ENCODE measurements around the gene COQ8B.
"Not testable (repeated sequence)": the region's sequence is repeated elsewhere in the genome, so short reads cannot be mapped to it uniquely, and the experiment has no call there.

COQ8B gene

GRCh38 chr19:40668991-40669614 lies 47.6 kb downstream of the COQ8B start:
- H3K4me3 Mint-ChIP-seq = no peak overlapping the region
- no peak for DNase-seq (ENCODE audit: low spot score)
- no peak overlapping the region for H3K27ac Mint-ChIP-seq
- H3K9me3 Mint-ChIP-seq = no peaks in the 10 kb centered on the region
- peaks cover 2% of the 10 kb centered on the region for H3K4me1 Mint-ChIP-seq (ENCODE audit: low read depth)
- no peaks in the 10 kb centered on the region for H3K27me3 Mint-ChIP-seq (ENCODE audit: low read depth)
- peaks cover 19% of the 10 kb centered on the region for H3K36me3 Mint-ChIP-seq (ENCODE audit: low read depth)

GRCh38 chr19:40667602-40668001 lies 49.1 kb downstream of the COQ8B start:
- H3K9me3 Mint-ChIP-seq = no peaks in the 10 kb centered on the region
- peaks cover 19% of the 10 kb centered on the region for H3K36me3 Mint-ChIP-seq (ENCODE audit: low read depth)
- H3K27ac Mint-ChIP-seq = no peak overlapping the region
- peaks cover 6% of the 10 kb centered on the region for H3K4me1 Mint-ChIP-seq (ENCODE audit: low read depth)
- H3K27me3 Mint-ChIP-seq (ENCODE audit: low read depth) = no peaks in the 10 kb centered on the region
- H3K4me3 Mint-ChIP-seq = no peak overlapping the region
- no peak for DNase-seq (ENCODE audit: low spot score)

GRCh38 chr19:40666803-40667438 lies 49.8 kb downstream of the COQ8B start:
- H3K27me3 Mint-ChIP-seq (ENCODE audit: low read depth) = no peaks in the 10 kb centered on the region
- peaks cover 19% of the 10 kb centered on the region for H3K36me3 Mint-ChIP-seq (ENCODE audit: low read depth)

GRCh38 chr19:40663695-40664692 lies 52.7 kb downstream of the COQ8B start:
- peak overlapping the region; percentile 69 for H3K27ac Mint-ChIP-seq
- H3K9me3 Mint-ChIP-seq = no peaks in the 10 kb centered on the region
- H3K27me3 Mint-ChIP-seq (ENCODE audit: low read depth) = peaks cover 5% of the 10 kb centered on the region
- peak; percentile 30 for DNase-seq (ENCODE audit: low spot score)
- H3K4me3 Mint-ChIP-seq = peak overlapping the region; percentile 84
- H3K4me1 Mint-ChIP-seq (ENCODE audit: low read depth) = peaks cover 6% of the 10 kb centered on the region
- peaks cover 5% of the 10 kb centered on the region for H3K36me3 Mint-ChIP-seq (ENCODE audit: low read depth)

More at GRCh38 chr19:40666803-40667438, 49.8 kb downstream of the COQ8B start:
- Mint-ChIP-seq H3K9me3 (no peaks in the 10 kb centered on the region), H3K27ac (no peak overlapping the region), H3K4me1 (ENCODE audit: low read depth) (peaks cover 6% of the 10 kb centered on the region), H3K4me3 (no peak overlapping the region)
- no peak for DNase-seq (ENCODE audit: low spot score)

GRCh38 chr19:40662925-40663694 lies 53.6 kb downstream of the COQ8B start:
- no peaks in the 10 kb centered on the region for H3K9me3 Mint-ChIP-seq
- peaks cover 6% of the 10 kb centered on the region for H3K27me3 Mint-ChIP-seq (ENCODE audit: low read depth)
- H3K4me3 Mint-ChIP-seq = peak overlapping the region; percentile 84
- peak overlapping the region; percentile 82 for H3K27ac Mint-ChIP-seq
- peak; percentile 88 for DNase-seq (ENCODE audit: low spot score)
- H3K36me3 Mint-ChIP-seq (ENCODE audit: low read depth) = peaks cover 1% of the 10 kb centered on the region
- H3K4me1 Mint-ChIP-seq (ENCODE audit: low read depth) = peaks cover 6% of the 10 kb centered on the region

- no peaks in the 10 kb centered on the region for H3K36me3 Mint-ChIP-seq (ENCODE audit: low read depth)
- peaks cover 6% of the 10 kb centered on the region for H3K4me1 Mint-ChIP-seq (ENCODE audit: low read depth)
- no peaks in the 10 kb centered on the region for H3K9me3 Mint-ChIP-seq
- peaks cover 10% of the 10 kb centered on the region for H3K27me3 Mint-ChIP-seq (ENCODE audit: low read depth)
- H3K4me3 Mint-ChIP-seq = no peak overlapping the region
- DNase-seq (ENCODE audit: low spot score) = no peak
- no peak overlapping the region for H3K27ac Mint-ChIP-seq
Observed at GRCh38 chr19:40661616-40662015, 55.1 kb downstream of the COQ8B start.

- no peaks in the 10 kb centered on the region for H3K36me3 Mint-ChIP-seq (ENCODE audit: low read depth)
- no peak for DNase-seq (ENCODE audit: low spot score)
Observed at GRCh38 chr19:40659566-40659965, 57.1 kb downstream of the COQ8B start.

GRCh38 chr19:40659116-40659515 lies 57.6 kb downstream of the COQ8B start:
- Mint-ChIP-seq H3K36me3 (ENCODE audit: low read depth) (no peaks in the 10 kb centered on the region), H3K4me1 (ENCODE audit: low read depth) (peaks cover 4% of the 10 kb centered on the region), H3K27ac (no peak overlapping the region), H3K9me3 (no peaks in the 10 kb centered on the region), H3K4me3 (no peak overlapping the region), H3K27me3 (ENCODE audit: low read depth) (peaks cover 10% of the 10 kb centered on the region)
- DNase-seq (ENCODE audit: low spot score) = no peak

More at GRCh38 chr19:40659566-40659965, 57.1 kb downstream of the COQ8B start:
- H3K9me3 Mint-ChIP-seq = no peaks in the 10 kb centered on the region
- peaks cover 10% of the 10 kb centered on the region for H3K27me3 Mint-ChIP-seq (ENCODE audit: low read depth)
- no peak overlapping the region for H3K27ac Mint-ChIP-seq
- no peak overlapping the region for H3K4me3 Mint-ChIP-seq
- H3K4me1 Mint-ChIP-seq (ENCODE audit: low read depth) = peaks cover 4% of the 10 kb centered on the region

- Mint-ChIP-seq H3K9me3 (no peaks in the 10 kb centered on the region), H3K4me1 (ENCODE audit: low read depth) (peaks cover 1% of the 10 kb centered on the region), H3K27ac (no peak overlapping the region), H3K36me3 (ENCODE audit: low read depth) (no peaks in the 10 kb centered on the region), H3K4me3 (no peak overlapping the region), H3K27me3 (ENCODE audit: low read depth) (peaks cover 10% of the 10 kb centered on the region)
- DNase-seq (ENCODE audit: low spot score) = no peak
Observed at GRCh38 chr19:40658031-40658430, 58.7 kb downstream of the COQ8B start.

GRCh38 chr19:40655684-40656083 lies 61.0 kb downstream of the COQ8B start:
- H3K27me3 Mint-ChIP-seq (ENCODE audit: low read depth) = peaks cover 10% of the 10 kb centered on the region
- not testable (repeated sequence) for H3K4me1 Mint-ChIP-seq (ENCODE audit: low read depth); H3K27ac Mint-ChIP-seq; DNase-seq (ENCODE audit: low spot score); H3K9me3 Mint-ChIP-seq; H3K4me3 Mint-ChIP-seq; H3K36me3 Mint-ChIP-seq (ENCODE audit: low read depth)

- not testable (repeated sequence) for H3K9me3 Mint-ChIP-seq; H3K4me1 Mint-ChIP-seq (ENCODE audit: low read depth); H3K27me3 Mint-ChIP-seq (ENCODE audit: low read depth); DNase-seq (ENCODE audit: low spot score); H3K4me3 Mint-ChIP-seq; H3K36me3 Mint-ChIP-seq (ENCODE audit: low read depth); H3K27ac Mint-ChIP-seq
Observed at GRCh38 chr19:40652303-40652702, 64.4 kb downstream of the COQ8B start.

GRCh38 chr19:40650749-40651305 lies 65.9 kb downstream of the COQ8B start:
- Mint-ChIP-seq H3K27me3 (ENCODE audit: low read depth) (peaks cover 4% of the 10 kb centered on the region), H3K9me3 (no peaks in the 10 kb centered on the region), H3K4me3 (no peak overlapping the region), H3K27ac (no peak overlapping the region), H3K36me3 (ENCODE audit: low read depth) (no peaks in the 10 kb centered on the region), H3K4me1 (ENCODE audit: low read depth) (peaks cover 5% of the 10 kb centered on the region)
- DNase-seq (ENCODE audit: low spot score) = no peak
